Kidney epithelial cell (primary cell): ENCODE measurements around the gene ST3GAL2. TPM values are rescaled to one million over a fixed set of nuclear protein-coding genes. Genes with fewer than 3 reads are reported as not detected.

Experiments used
- DNase-seq: peaks from one replicate; pipeline ENCODE4 v3.0.0-alpha.2; 2010; ENCODE audit warnings: low read depth
- H3K27me3 ChIP-seq: 2 replicates; pipeline ENCODE4 v1.6.0; 2011; ENCODE audit warnings: low read length; ENCODE audit not compliant: control insufficient read depth, insufficient read depth
- H3K36me3 ChIP-seq: 2 replicates; pipeline ENCODE4 v1.5.1; 2011; ENCODE audit warnings: low read length; ENCODE audit not compliant: control insufficient read depth, insufficient read depth
- H3K4me3 ChIP-seq: 2 replicates; pipeline ENCODE4 v1.5.1; 2011; ENCODE audit warnings: low read depth, mild to moderate bottlenecking, control low read depth, low read length
- CTCF ChIP-seq: IDR thresholded peaks from 2 replicates; pipeline ENCODE4 v1.5.1; 2011; ENCODE audit warnings: mild to moderate bottlenecking, moderate library complexity, low read length, control low read depth, inconsistent platforms; ENCODE audit not compliant: insufficient read depth, poor library complexity, severe bottlenecking
- total RNA-seq: library from RNA; depleted of rRNA; stranded (reverse); fragments of >200 nt; gene quantifications from 2 replicates; pipeline ENCODE4 v1.2.3, GENCODE V29; 2015

ST3GAL2 gene
- total RNA-seq, 1 donor from 2014 or later = 22.6 TPM

GRCh38 chr16:70395345-70395901 lies 43.5 kb downstream of the ST3GAL2 start:
- Histone ChIP-seq H3K36me3 (peaks cover 1% of the 10 kb centered on the region), H3K4me3 (no peak overlapping the region), H3K27me3 (no peaks in the 10 kb centered on the region)
- peak; percentile 84 for TF ChIP-seq CTCF
- no peak for DNase-seq

- Histone ChIP-seq H3K27me3 (no peaks in the 10 kb centered on the region), H3K36me3 (peaks cover 1% of the 10 kb centered on the region), H3K4me3 (no peak overlapping the region)
- no peak for TF ChIP-seq CTCF
- no peak for DNase-seq
Measured at GRCh38 chr16:70394853-70395252, 44.0 kb downstream of the ST3GAL2 start.

GRCh38 chr16:70393662-70394061 lies 45.2 kb downstream of the ST3GAL2 start:
- H3K27me3 ChIP-seq = no peaks in the 10 kb centered on the region
- H3K36me3 ChIP-seq = peaks cover 1% of the 10 kb centered on the region
- H3K4me3 ChIP-seq = no peak overlapping the region
- no peak for TF ChIP-seq CTCF
- DNase-seq = no peak

GRCh38 chr16:70392606-70393005 lies 46.3 kb downstream of the ST3GAL2 start:
- H3K4me3 ChIP-seq = no peak overlapping the region
- DNase-seq = no peak
- no peak for TF ChIP-seq CTCF
- H3K36me3 ChIP-seq = peaks cover 1% of the 10 kb centered on the region
- no peaks in the 10 kb centered on the region for H3K27me3 ChIP-seq

GRCh38 chr16:70391881-70392481 lies 46.9 kb downstream of the ST3GAL2 start:
- Histone ChIP-seq H3K27me3 (no peaks in the 10 kb centered on the region), H3K36me3 (peaks cover 1% of the 10 kb centered on the region), H3K4me3 (no peak overlapping the region)
- DNase-seq = no peak
- no peak for TF ChIP-seq CTCF

GRCh38 chr16:70391446-70391845 lies 47.5 kb downstream of the ST3GAL2 start:
- Histone ChIP-seq H3K36me3 (peaks cover 1% of the 10 kb centered on the region), H3K4me3 (no peak overlapping the region), H3K27me3 (no peaks in the 10 kb centered on the region)
- no peak for TF ChIP-seq CTCF
- DNase-seq = no peak
